ENCODE data around the gene NUP160.

GRCh38 chr11:47847537-47847891 is 636 bp downstream of the NUP160 start:
- TF ChIP-seq CTCF (IDR thresholded peaks at IDR 0.05; ENCODE audit: low read depth, low read length), result no peak
- no peak for TF ChIP-seq EZH2phosphoT487 (IDR thresholded peaks at IDR 0.05; ENCODE audit: low read depth)
